HepG2 (cell line): ENCODE results near the gene ZNF821. TPM values are rescaled to one million over a fixed set of nuclear protein-coding genes. Genes with fewer than 3 reads are reported as not detected.

ENCODE experiments used
- AGO2 ChIP-seq: fragments of 200-400 bp; formaldehyde crosslinking; optimal IDR thresholded peaks from 2 replicates; pipeline ENCODE3; 2017; ENCODE audit warnings: mild to moderate bottlenecking, low read depth, low read length, moderate library complexity
- AHR ChIP-seq: IDR thresholded peaks from 2 replicates; pipeline ENCODE4 v1.6.1; 2018; ENCODE audit warnings: missing genetic modification reagents, missing compliant biosample characterization
- ATF3 ChIP-seq: sonication (generic); formaldehyde crosslinking; IDR thresholded peaks from 2 replicates; pipeline ENCODE4 v1.4.0; 2020; ENCODE audit warnings: missing genetic modification reagents
- CENPT ChIP-seq: sonication (generic); formaldehyde crosslinking; IDR thresholded peaks from 2 replicates; pipeline ENCODE4 v1.8.0; 2022; ENCODE audit warnings: low read depth, mild to moderate bottlenecking, moderate library complexity, missing genetic modification reagents
- FIP1L1 ChIP-seq: fragments of 200-400 bp; formaldehyde crosslinking; IDR thresholded peaks from 2 replicates; pipeline ENCODE4 v1.6.1; 2018; ENCODE audit warnings: low read depth, mild to moderate bottlenecking, low read length, moderate library complexity, borderline replicate concordance; ENCODE audit not compliant: insufficient read depth
- FLYWCH1 ChIP-seq: sonication (generic); formaldehyde crosslinking; IDR thresholded peaks from 2 replicates; pipeline ENCODE4 v1.8.1; 2023; ENCODE audit warnings: mild to moderate bottlenecking, missing genetic modification reagents
- KDM5B ChIP-seq: sonication (generic); formaldehyde crosslinking; IDR thresholded peaks from 2 replicates; pipeline ENCODE4 v1.4.0; 2020; ENCODE audit warnings: missing genetic modification reagents, mild to moderate bottlenecking, borderline replicate concordance
- KLF13 ChIP-seq: sonication (generic); formaldehyde crosslinking; IDR thresholded peaks from 2 replicates; pipeline ENCODE4 v1.4.0; 2020; ENCODE audit warnings: mild to moderate bottlenecking, missing genetic modification reagents
- KLF15 ChIP-seq: sonication (generic); formaldehyde crosslinking; IDR thresholded peaks from 2 replicates; pipeline ENCODE4 v1.8.1; 2023; ENCODE audit warnings: borderline replicate concordance, mild to moderate bottlenecking, inconsistent platforms, missing genetic modification reagents, mixed read lengths
- KLF16 ChIP-seq, 2 experiments: sonication (generic) in 1 of 2; formaldehyde crosslinking in 1 of 2; IDR thresholded peaks; 2 replicates each; pipeline versions ENCODE4 v1.6.1 to v1.8.0; 2016 to 2023; ENCODE audit warnings: missing genetic modification reagents in 2 of 2, missing compliant biosample characterization in 1 of 2
- LBX2 ChIP-seq: sonication (generic); formaldehyde crosslinking; IDR thresholded peaks from 2 replicates; pipeline ENCODE4 v1.5.0; 2020; ENCODE audit warnings: missing genetic modification reagents, mild to moderate bottlenecking, borderline replicate concordance
- MIXL1 ChIP-seq: IDR thresholded peaks from 2 replicates; pipeline ENCODE4 v1.6.1; 2016
- SRSF9 ChIP-seq: fragments of 200-400 bp; formaldehyde crosslinking; IDR thresholded peaks from 2 replicates; pipeline ENCODE4 v1.6.1; 2018; ENCODE audit warnings: borderline replicate concordance, mild to moderate bottlenecking, low read depth, low read length; ENCODE audit not compliant: insufficient read depth, poor library complexity, severe bottlenecking
- ZBTB38 ChIP-seq: sonication (generic); formaldehyde crosslinking; IDR thresholded peaks from 2 replicates; pipeline ENCODE4 v1.5.1; 2020; ENCODE audit warnings: mild to moderate bottlenecking, missing genetic modification reagents
- ZFY ChIP-seq: sonication (generic); formaldehyde crosslinking; IDR thresholded peaks from 2 replicates; pipeline ENCODE4 v1.4.0; 2020; ENCODE audit warnings: missing genetic modification reagents
- ZNF253 ChIP-seq: sonication (generic); formaldehyde crosslinking; IDR thresholded peaks from 2 replicates; pipeline ENCODE4 v1.8.0; 2022; ENCODE audit warnings: mild to moderate bottlenecking, missing genetic modification reagents, borderline replicate concordance
- ZNF280D ChIP-seq: sonication (generic); formaldehyde crosslinking; IDR thresholded peaks from 2 replicates; pipeline ENCODE4 v1.5.1; 2020; ENCODE audit warnings: mild to moderate bottlenecking, missing genetic modification reagents
- ZNF569 ChIP-seq: sonication (generic); formaldehyde crosslinking; IDR thresholded peaks from 2 replicates; pipeline ENCODE4 v1.5.0; 2020; ENCODE audit warnings: mild to moderate bottlenecking, missing genetic modification reagents, moderate library complexity, borderline replicate concordance
- ZNF704 ChIP-seq: sonication (generic); formaldehyde crosslinking; IDR thresholded peaks from 2 replicates; pipeline ENCODE4 v1.8.1; 2023; ENCODE audit warnings: mild to moderate bottlenecking, inconsistent platforms, moderate library complexity, missing genetic modification reagents, borderline replicate concordance
- ZNF724P ChIP-seq: sonication (generic); formaldehyde crosslinking; IDR thresholded peaks from 2 replicates; pipeline ENCODE4 v1.8.0; 2022; ENCODE audit warnings: missing genetic modification reagents, borderline replicate concordance
- ZNF83 ChIP-seq: sonication (generic); formaldehyde crosslinking; IDR thresholded peaks from 2 replicates; pipeline ENCODE4 v1.4.0; 2020; ENCODE audit warnings: missing genetic modification reagents, mild to moderate bottlenecking, borderline replicate concordance
- ZNF879 ChIP-seq: sonication (generic); formaldehyde crosslinking; IDR thresholded peaks from 2 replicates; pipeline ENCODE4 v1.8.1; 2023; ENCODE audit warnings: missing genetic modification reagents
- ZSCAN25 ChIP-seq: sonication (generic); formaldehyde crosslinking; IDR thresholded peaks from 2 replicates; pipeline ENCODE4 v1.8.0; 2022; ENCODE audit warnings: mild to moderate bottlenecking, missing genetic modification reagents
- polyA plus RNA-seq, 8 experiments: library from polyadenylated mRNA; depleted of rRNA in 3 of 8; stranded (reverse) in 7 of 8; unstranded in 1 of 8; fragments of >200 nt; fragmentation: Illumina TruSeq in 4 of 8; extraction: Trizol in 4 of 8; gene quantifications; 2 replicates each; pipeline versions ENCODE4 v1.2.1 to v1.2.3, GENCODE V29; 2011 to 2016; ENCODE audit warnings: low read depth in 4 of 8, missing spikeins in 1 of 8, mixed read lengths in 1 of 8; ENCODE audit not compliant: insufficient read depth in 1 of 8
- total RNA-seq, 5 experiments: library from RNA; depleted of rRNA; stranded (reverse); fragments of >200 nt; fragmentation: Illumina TruSeq; extraction: Trizol; gene quantifications; 2 replicates each; pipeline ENCODE4 v1.2.3, GENCODE V29; 2016; ENCODE audit warnings: low read depth in 1 of 5

Gene ZNF821
- total and polyA plus RNA-seq, 2 of the 13 experiments (the other 11 are each of a cell fraction or from before 2014, with no cell fraction given) = 7.0 to 9.1 TPM

GRCh38 chr16:71894921-71895678 is 11.1 kb upstream of the ZNF821 start, which contains the start of gene IST1 (continued):
- TF ChIP-seq KDM5B (CRISPR knock-in tag) (peak; percentile 78; the same call in 1 of the 2 replicates), AHR (CRISPR knock-in tag) (peak; percentile 91), ZNF280D (CRISPR knock-in tag) (peak; percentile 80; the same call in 1 of the 2 replicates), ZSCAN25 (peak; percentile 85), ZNF879 (no peak; the same call in none of the 2 replicates), CENPT (CRISPR knock-in tag) (peak; percentile 86; the same call in 1 of the 2 replicates), KLF16 (CRISPR knock-in tag; IDR thresholded peaks at IDR 0.05) (peak in 1 of 2 experiments; percentile 99; a peak in 3 of 4 replicates), ZNF83 (peak; percentile 6; the same call in 1 of the 2 replicates), MIXL1 (CRISPR knock-in tag) (0 out of 2 replicates have a peak, but pooled peaks have one; percentile 26), ZBTB38 (CRISPR knock-in tag) (peak; percentile 77; the same call in 1 of the 2 replicates), ZFY (peak; percentile 95), KLF13 (CRISPR knock-in tag) (no peak), AGO2 (peak; percentile 81), ZNF253 (CRISPR knock-in tag) (peak; percentile 96), LBX2 (peak; percentile 51; the same call in 1 of the 2 replicates), ATF3 (CRISPR knock-in tag) (peak; percentile 84), FIP1L1 (peak; percentile 91; the same call in 1 of the 2 replicates), ZNF704 (peak; percentile 97), ZNF569 (CRISPR knock-in tag) (peak; percentile 87; the same call in 1 of the 2 replicates), SRSF9 (no peak), FLYWCH1 (CRISPR knock-in tag) (no peak), ZNF724P (CRISPR knock-in tag) (peak; percentile 99), KLF15 (CRISPR knock-in tag) (no peak; the same call in none of the 2 replicates)
